Pancreas (tissue), 10 donors: ENCODE measurements around the gene PLIN1. TPM values are rescaled to one million over a fixed set of nuclear protein-coding genes. Genes with fewer than 3 reads are reported as not detected.
A peak's percentile ranks its signal among the peaks of the same experiment; 100 is the strongest.

Experiments
- ATAC-seq, 4 donors: fragments of 200-7000 bp; cut with Tn5 transposase; one replicate each; pipeline versions ENCODE4 v1.8.0 to v1.9.1; 2020; ENCODE audit warnings: mild to moderate bottlenecking in 4 of 4, moderate library complexity in 4 of 4
- DNase-seq, 6 donors: peaks; one replicate each; pipeline ENCODE4 v3.0.0-alpha.2; 2020
- FAIRE-seq: peaks from 2 replicates; lab custom pipeline; 2012; peaks lifted over from hg19 to GRCh38; lab: Jason Lieb, UNC
- H3K27ac ChIP-seq, 4 donors: fragments of 200-600 bp; sonication (generic); 1 replicate in 3 of 4; 2 replicates in 1 of 4; pipeline versions ENCODE4 v1.5.0 to v1.8.0; 2020
- H3K27me3 ChIP-seq, 4 donors: fragments of 200-600 bp; one replicate each; pipeline ENCODE4 v1.8.0; 2021
- H3K36me3 ChIP-seq, 3 donors: fragments of 200-600 bp; sonication (generic) in 1 of 3; one replicate each; pipeline versions ENCODE4 v1.5.0 to v1.8.0; 2020 to 2021
- H3K4me1 ChIP-seq, 3 donors: fragments of 200-600 bp; one replicate each; pipeline ENCODE4 v1.8.0; 2021
- H3K4me3 ChIP-seq, 4 donors: fragments of 200-600 bp; sonication (generic) in 2 of 4; one replicate each; pipeline versions ENCODE4 v1.5.0 to v1.8.0; 2020 to 2021
- H3K9me3 ChIP-seq, 4 donors: fragments of 200-600 bp; one replicate each; pipeline ENCODE4 v1.8.0; 2021
- WGBS, 2 donors: extraction: QIAGEN DNeasy Blood & Tissue Kit; methylation state at CpG; one replicate each; pipeline ENCODE4 v1.1.7; 2013; 5-methylcytosine and 5-hydroxymethylcytosine counted together
- intact Hi-C, 3 donors: fragments of 100-400 bp; cut with DNase I; formaldehyde crosslinking; loops; one replicate each; pipeline versions ENCODE4 v1.11.1 to v1.14.2; 2022
- polyA plus RNA-seq, 2 donors: library from polyadenylated mRNA; stranded (reverse); fragments of 200-250 nt; gene quantifications; one replicate each; pipeline ENCODE4 v1.2.3, GENCODE V29; 2013
- total RNA-seq, 6 donors: library from RNA; stranded (reverse); fragmentation: NEBNext Ultra II Directional in 4 of 6; extraction: Animal tissue kit (Norgen Biotek cat#: 25700) in 4 of 6; gene quantifications; one replicate each; pipeline versions ENCODE4 v1.2.1 to v1.2.4, GENCODE V29; 2021 to 2023
- TF ChIP-seq, protein P1 (sequence below), 4 donors: fragments of 200-600 bp; sonication (generic) in 3 of 4; IDR thresholded peaks; one replicate each; pipeline versions ENCODE4 v1.5.0 to v1.8.0; 2021; ENCODE audit warnings: antibody characterized with exemption in 4 of 4
- donor health status: healthy with polysubstance abuse.
- donor health status: DM: no; HTN: no; CAD: no; lungs with moderate emphysema.
- donor health status: DM: no; HTN: no; CAD: no.
- donor health status: control.
- donor health status: control.
- donor health status: Bipolar disorder and iron deficiency.
- donor health status: DM: yes; HTN: yes; CAD: no.
- donor health status: DM: no; HTN: no; CAD: no.
- donor health status: DM: no; HTN: no; CAD: no.
- donor health status: DM: yes; HTN: yes; CAD: no.

The PLIN1 gene
- total and polyA plus RNA-seq, 8 donors = 0.47 to 21.2 (median 3.2) TPM

GRCh38 chr15:89673165-89673512, 6.0 kb downstream of the PLIN1 start:
- no peaks in the 10 kb centered on the region for H3K27me3 ChIP-seq
- H3K27ac ChIP-seq = no peak overlapping the region
- no peaks in the 10 kb centered on the region for H3K36me3 ChIP-seq
- ATAC-seq (peak in 3 of 4 donors; percentile 15 to 50 (median 42)), DNase-seq (no peak), FAIRE-seq (no peak)
- TF ChIP-seq, protein P1, sequence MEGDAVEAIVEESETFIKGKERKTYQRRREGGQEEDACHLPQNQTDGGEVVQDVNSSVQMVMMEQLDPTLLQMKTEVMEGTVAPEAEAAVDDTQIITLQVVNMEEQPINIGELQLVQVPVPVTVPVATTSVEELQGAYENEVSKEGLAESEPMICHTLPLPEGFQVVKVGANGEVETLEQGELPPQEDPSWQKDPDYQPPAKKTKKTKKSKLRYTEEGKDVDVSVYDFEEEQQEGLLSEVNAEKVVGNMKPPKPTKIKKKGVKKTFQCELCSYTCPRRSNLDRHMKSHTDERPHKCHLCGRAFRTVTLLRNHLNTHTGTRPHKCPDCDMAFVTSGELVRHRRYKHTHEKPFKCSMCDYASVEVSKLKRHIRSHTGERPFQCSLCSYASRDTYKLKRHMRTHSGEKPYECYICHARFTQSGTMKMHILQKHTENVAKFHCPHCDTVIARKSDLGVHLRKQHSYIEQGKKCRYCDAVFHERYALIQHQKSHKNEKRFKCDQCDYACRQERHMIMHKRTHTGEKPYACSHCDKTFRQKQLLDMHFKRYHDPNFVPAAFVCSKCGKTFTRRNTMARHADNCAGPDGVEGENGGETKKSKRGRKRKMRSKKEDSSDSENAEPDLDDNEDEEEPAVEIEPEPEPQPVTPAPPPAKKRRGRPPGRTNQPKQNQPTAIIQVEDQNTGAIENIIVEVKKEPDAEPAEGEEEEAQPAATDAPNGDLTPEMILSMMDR (IDR thresholded peaks at IDR 0.05) = no peak
- WGBS, 2 donors = 73 to 74% methylated on average over 12 of the region's 12 CpGs
- no peak overlapping the region for H3K4me3 ChIP-seq
- intact Hi-C loops = no loop called here
- H3K4me1 ChIP-seq = no peaks in the 10 kb centered on the region
- H3K9me3 ChIP-seq = no peaks in the 10 kb centered on the region

DNA sequence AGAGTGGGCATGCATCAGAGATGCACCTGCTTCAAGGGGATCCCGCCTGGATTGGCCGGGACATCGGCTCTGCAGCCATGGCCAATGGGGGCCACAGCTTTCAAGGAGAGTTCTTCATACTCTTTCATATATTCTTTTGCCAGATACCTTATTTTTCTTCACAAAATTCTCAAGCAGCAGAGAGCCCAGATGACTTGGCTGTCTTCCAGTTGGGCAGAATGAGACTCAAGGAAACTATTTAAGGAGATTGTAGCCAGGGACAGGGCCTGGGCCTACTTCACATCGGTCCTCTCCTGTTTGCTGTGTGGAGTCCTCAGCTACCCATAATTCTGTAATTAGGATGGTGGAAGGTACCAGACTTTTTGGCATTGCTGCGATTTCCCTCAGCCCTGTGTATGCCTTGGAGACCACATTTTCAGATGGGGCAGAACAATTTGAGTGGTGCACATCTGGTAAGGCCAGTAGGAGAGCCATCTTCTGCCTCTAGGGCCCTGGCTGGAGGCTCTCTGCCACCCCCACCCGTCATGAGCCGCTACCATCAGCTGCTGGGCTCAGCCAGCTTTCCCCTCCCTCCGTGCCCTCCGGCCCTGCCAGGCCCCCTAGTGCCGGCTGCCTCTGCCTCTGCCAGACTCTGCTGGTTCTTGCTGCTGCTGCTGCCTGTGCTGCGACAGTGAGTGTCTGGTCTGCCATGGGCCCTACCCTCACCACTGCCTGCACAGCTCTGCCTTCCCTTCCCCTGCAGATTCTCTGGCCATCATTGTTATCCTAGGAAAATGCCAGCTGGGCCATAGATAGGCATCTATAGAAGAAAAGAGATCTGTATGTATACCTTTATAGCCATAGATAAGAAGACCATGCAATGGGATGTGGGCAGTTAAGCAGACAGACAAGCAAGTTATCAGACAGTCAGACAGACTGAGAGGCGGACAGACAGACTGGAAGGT, 6.7 kb downstream of the PLIN1 start:
- no peak overlapping the region for H3K27ac ChIP-seq
- 94% methylated on average over 12 of the region's 12 CpGs for WGBS, 2 donors
- no peak overlapping the region for H3K4me3 ChIP-seq
- no peaks in the 10 kb centered on the region for H3K27me3 ChIP-seq
- ATAC-seq (no peak), DNase-seq (no peak), FAIRE-seq (no peak)
- intact Hi-C loops = no loop called here
- no peaks in the 10 kb centered on the region for H3K36me3 ChIP-seq
- TF ChIP-seq, protein P1 (IDR thresholded peaks at IDR 0.05) = no peak
- H3K4me1 ChIP-seq = no peaks in the 10 kb centered on the region
- H3K9me3 ChIP-seq = no peaks in the 10 kb centered on the region

DNA sequence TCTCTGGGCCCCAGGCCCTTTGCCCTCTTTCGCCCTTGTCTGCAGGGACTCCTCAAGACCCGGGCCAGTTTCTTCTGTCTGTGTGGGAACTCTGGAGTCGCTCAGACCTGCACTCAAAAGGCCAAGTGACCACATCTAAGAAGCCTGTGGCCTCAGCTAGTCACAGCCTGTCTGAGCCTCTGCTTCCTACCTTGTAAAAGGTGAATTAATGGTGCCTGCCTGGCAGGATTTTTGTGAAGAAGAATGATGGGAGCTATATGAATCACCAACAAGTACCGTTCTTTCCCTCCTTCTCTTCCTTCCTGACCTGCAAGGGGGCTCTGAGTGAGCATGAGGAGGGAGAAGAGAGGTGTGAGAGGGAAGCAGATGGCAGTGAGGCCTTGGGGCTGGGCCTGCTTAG, 7.5 kb downstream of the PLIN1 start:
- TF ChIP-seq, protein P1 (IDR thresholded peaks at IDR 0.05) = no peak
- no peaks in the 10 kb centered on the region for H3K9me3 ChIP-seq
- FAIRE-seq = no peak
- no peaks in the 10 kb centered on the region for H3K36me3 ChIP-seq
- no peaks in the 10 kb centered on the region for H3K27me3 ChIP-seq
- H3K27ac ChIP-seq = no peak overlapping the region
- ATAC-seq = no peak
- DNase-seq = no peak
- no peaks in the 10 kb centered on the region for H3K4me1 ChIP-seq
- H3K4me3 ChIP-seq = no peak overlapping the region
- WGBS, 2 donors = 62 to 86% methylated on average over 3 to 4 of the region's 4 CpGs
- intact Hi-C loops = no loop called here

- Histone ChIP-seq H3K9me3 (no peaks in the 10 kb centered on the region), H3K27me3 (no peaks in the 10 kb centered on the region), H3K27ac (no peak overlapping the region), H3K4me3 (no peak overlapping the region), H3K4me1 (no peaks in the 10 kb centered on the region), H3K36me3 (no peaks in the 10 kb centered on the region)
- intact Hi-C loops = no loop called here
- TF ChIP-seq, protein P1 (IDR thresholded peaks at IDR 0.05) = no peak
- no peak for DNase-seq
- WGBS, 2 donors = 90% methylated on average over 11 to 12 of the region's 12 CpGs
- FAIRE-seq = no peak
- no peak for ATAC-seq
Measured at GRCh38 chr15:89670971-89671560, 8.1 kb downstream of the PLIN1 start.

DNA sequence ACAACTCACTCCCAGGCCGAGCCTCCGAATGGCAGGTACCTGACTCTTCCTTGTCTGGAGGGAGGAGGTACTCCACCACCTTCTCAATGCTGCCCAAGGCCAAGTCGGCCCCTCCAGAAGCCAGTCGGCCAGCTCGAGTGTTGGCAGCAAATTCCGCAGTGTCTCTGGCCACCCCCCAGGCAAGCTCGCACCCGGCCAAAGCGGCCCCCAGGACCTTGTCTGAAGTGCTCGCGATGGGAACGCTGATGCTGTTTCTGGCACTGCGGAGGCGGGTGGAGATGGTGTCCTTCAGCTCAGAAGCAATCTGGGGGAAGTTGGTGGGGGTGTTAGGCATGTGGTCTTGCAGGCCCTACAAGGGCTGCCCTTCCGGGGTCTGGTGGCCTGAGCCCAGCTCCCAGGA, 9.2 kb downstream of the PLIN1 start:
- no peak for ATAC-seq
- intact Hi-C loops = no loop called here
- FAIRE-seq = no peak
- DNase-seq = no peak
- Histone ChIP-seq H3K9me3 (no peaks in the 10 kb centered on the region), H3K4me3 (no peak overlapping the region), H3K27ac (no peak overlapping the region), H3K36me3 (no peaks in the 10 kb centered on the region), H3K27me3 (no peaks in the 10 kb centered on the region), H3K4me1 (peaks cover 0 to 4% (median 0%) of the 10 kb centered on the region in 3 donors)
- TF ChIP-seq, protein P1 (IDR thresholded peaks at IDR 0.05) = no peak
- WGBS, 2 donors = 86 to 89% methylated on average over 15 of the region's 15 CpGs
